Subcutaneous adipose tissue (tissue), 4 donors: Measurements from ENCODE around the gene CYP19A1. TPM values are rescaled to one million over a fixed set of nuclear protein-coding genes. Genes with fewer than 3 reads are reported as not detected.

Experiments
- CTCF ChIP-seq: fragments of 450-650 bp; IDR thresholded peaks from one replicate; pipeline ENCODE4 v1.5.1; 2016; ENCODE audit warnings: low read depth, mild to moderate bottlenecking, control low read depth, antibody characterized with exemption, moderate library complexity
- total RNA-seq, 4 donors: library from RNA; depleted of rRNA; stranded (reverse); fragments of >200 nt; gene quantifications; one replicate each; pipeline ENCODE4 v1.1.0, GENCODE V29; 2016

Gene CYP19A1
- total RNA-seq, 4 donors from 2014 or later: 0.75 to 16.7 (median 8.3) TPM

- no peak for TF ChIP-seq CTCF
These were observed 144.4 kb downstream of the CYP19A1 start for GRCh38 chr15:51193979-51194378.

GRCh38 chr15:51193526-51193925, 144.9 kb downstream of the CYP19A1 start:
- TF ChIP-seq CTCF: no peak

- TF ChIP-seq CTCF: no peak
These were observed 145.7 kb downstream of the CYP19A1 start for GRCh38 chr15:51192521-51193280.

GRCh38 chr15:51191766-51192165, 146.6 kb downstream of the CYP19A1 start:
- TF ChIP-seq CTCF: no peak

GRCh38 chr15:51191072-51191670, 147.2 kb downstream of the CYP19A1 start:
- TF ChIP-seq CTCF: no peak

GRCh38 chr15:51190424-51191068, 147.8 kb downstream of the CYP19A1 start:
- no peak for TF ChIP-seq CTCF

- no peak for TF ChIP-seq CTCF
These were observed 148.6 kb downstream of the CYP19A1 start for GRCh38 chr15:51189669-51190385.
